CD4-positive, CD25-positive, alpha-beta regulatory T cell (primary cell): ENCODE data around the gene ADGRB3. TPM values are rescaled to one million over a fixed set of nuclear protein-coding genes. Genes with fewer than 3 reads are reported as not detected.

Source experiments
- ATAC-seq, 2 donors: fragments of 150-1000 bp; cut with Tn5 transposase; one replicate each; pipeline ENCODE4 v1.10.0; 2021; ENCODE audit warnings: low read depth in 2 of 2, moderate number of reproducible peaks in 2 of 2, moderate library complexity in 1 of 2
- DNase-seq, 3 donors: peaks; one replicate each; pipeline versions ENCODE4 v3.0.0 to v3.0.0-alpha.2; 2012 to 2022; ENCODE audit warnings: mixed read lengths in 1 of 3
- H3K27ac ChIP-seq: one replicate; pipeline ENCODE4 v1.7.0; 2013; ENCODE audit warnings: mild to moderate bottlenecking, low read length; ENCODE audit not compliant: insufficient read depth, poor library complexity, severe bottlenecking
- H3K27me3 ChIP-seq: one replicate; pipeline ENCODE4 v1.7.0; 2013; ENCODE audit warnings: low read length; ENCODE audit not compliant: control insufficient read depth, insufficient read depth
- H3K36me3 ChIP-seq: one replicate; pipeline ENCODE4 v1.7.0; 2013; ENCODE audit warnings: mild to moderate bottlenecking, low read length, moderate library complexity; ENCODE audit not compliant: control insufficient read depth, insufficient read depth
- H3K4me1 ChIP-seq: 2 replicates; pipeline ENCODE4 v1.7.0; 2013; ENCODE audit warnings: mild to moderate bottlenecking, low read length; ENCODE audit not compliant: insufficient read depth, control insufficient read depth, poor library complexity, severe bottlenecking
- H3K4me3 ChIP-seq: one replicate; pipeline ENCODE4 v1.7.0; 2013; ENCODE audit warnings: low read depth, mild to moderate bottlenecking, low read length, moderate library complexity
- H3K9me3 ChIP-seq, 2 experiments: 1 replicate in 1 of 2; 2 replicates in 1 of 2; pipeline ENCODE4 v1.7.0; 2013; ENCODE audit warnings: low read length in 2 of 2, mild to moderate bottlenecking in 1 of 2, moderate library complexity in 1 of 2; ENCODE audit not compliant: control insufficient read depth in 2 of 2
- H3K27ac Mint-ChIP-seq, 3 donors: one replicate each; pipeline ENCODE4 v1.8.0; 2020 to 2022; ENCODE audit warnings: mild to moderate bottlenecking in 3 of 3, mixed read lengths in 3 of 3, moderate library complexity in 2 of 3
- H3K27me3 Mint-ChIP-seq: one replicate; pipeline ENCODE4 v1.8.0; 2022; ENCODE audit warnings: mild to moderate bottlenecking, mixed read lengths
- H3K36me3 Mint-ChIP-seq: one replicate; pipeline ENCODE4 v1.8.0; 2020; ENCODE audit warnings: mixed read lengths
- H3K4me1 Mint-ChIP-seq, 4 donors: one replicate each; pipeline ENCODE4 v1.8.0; 2020 to 2022; ENCODE audit warnings: mixed read lengths in 4 of 4, mild to moderate bottlenecking in 1 of 4
- H3K4me3 Mint-ChIP-seq, 4 donors: one replicate each; pipeline ENCODE4 v1.8.0; 2020 to 2022; ENCODE audit warnings: mild to moderate bottlenecking in 4 of 4, mixed read lengths in 4 of 4, moderate library complexity in 3 of 4
- H3K9me3 Mint-ChIP-seq, 7 donors: one replicate each; pipeline ENCODE4 v1.8.0; 2020 to 2022; ENCODE audit warnings: mixed read lengths in 7 of 7, mild to moderate bottlenecking in 3 of 7, moderate library complexity in 2 of 7
- polyA plus RNA-seq, 4 donors: library from polyadenylated mRNA; unstranded; fragments of 300-500 nt; fragmentation: Illumina TruSeq; gene quantifications; one replicate each; pipeline ENCODE4 v1.2.3, GENCODE V29; 2021
- total RNA-seq: library from RNA; stranded (reverse); gene quantifications from one replicate; pipeline ENCODE4 v1.2.3, GENCODE V29; 2022

The ADGRB3 gene
- total and polyA plus RNA-seq, 5 donors from 2014 or later = not detected

DNA sequence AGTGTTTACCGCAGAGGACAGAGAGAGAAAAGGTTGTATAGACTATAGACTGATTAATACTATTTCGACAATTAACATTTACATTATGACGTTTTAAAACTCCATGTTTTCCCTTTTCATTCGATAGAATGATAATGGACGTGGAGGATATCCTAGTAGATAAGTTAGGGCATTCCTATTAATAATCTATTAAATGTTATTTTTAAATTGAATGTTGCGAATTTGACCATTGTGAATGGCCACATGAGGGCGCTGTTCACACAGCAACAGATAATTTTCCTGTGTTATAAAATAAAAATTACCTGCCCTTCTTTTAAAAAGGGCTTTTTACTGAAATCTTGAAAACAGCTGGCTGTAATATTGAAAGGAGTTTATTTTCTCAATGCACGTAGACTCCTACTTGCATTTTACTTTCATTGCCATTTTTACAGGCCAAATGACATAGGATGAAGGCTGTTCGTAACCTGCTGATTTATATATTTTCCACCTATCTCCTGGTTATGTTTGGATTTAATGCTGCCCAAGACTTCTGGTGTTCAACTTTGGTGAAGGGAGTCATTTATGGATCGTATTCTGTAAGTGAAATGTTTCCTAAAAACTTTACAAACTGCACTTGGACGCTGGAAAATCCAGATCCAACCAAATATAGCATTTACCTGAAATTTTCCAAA lies 3.3 kb downstream of the ADGRB3 start:
- no peak overlapping the region for H3K4me3 ChIP-seq
- DNase-seq (peak in 1 of 3 donors; percentile 41), ATAC-seq (no peak)
- no peak overlapping the region for H3K27ac ChIP-seq
- peaks cover 3% of the 10 kb centered on the region for H3K4me1 ChIP-seq
- Mint-ChIP-seq H3K36me3 (no peaks in the 10 kb centered on the region), H3K4me3 (no peak overlapping the region), H3K27me3 (peaks cover 50% of the 10 kb centered on the region), H3K9me3 (peaks cover 0 to 7% (median 0%) of the 10 kb centered on the region in 7 donors), H3K4me1 (peaks cover 0 to 23% (median 14%) of the 10 kb centered on the region in 4 donors), H3K27ac (no peak overlapping the region)
- peaks cover 14% of the 10 kb centered on the region for H3K27me3 ChIP-seq
- no peaks in the 10 kb centered on the region for H3K9me3 ChIP-seq
- H3K36me3 ChIP-seq = no peaks in the 10 kb centered on the region

DNA sequence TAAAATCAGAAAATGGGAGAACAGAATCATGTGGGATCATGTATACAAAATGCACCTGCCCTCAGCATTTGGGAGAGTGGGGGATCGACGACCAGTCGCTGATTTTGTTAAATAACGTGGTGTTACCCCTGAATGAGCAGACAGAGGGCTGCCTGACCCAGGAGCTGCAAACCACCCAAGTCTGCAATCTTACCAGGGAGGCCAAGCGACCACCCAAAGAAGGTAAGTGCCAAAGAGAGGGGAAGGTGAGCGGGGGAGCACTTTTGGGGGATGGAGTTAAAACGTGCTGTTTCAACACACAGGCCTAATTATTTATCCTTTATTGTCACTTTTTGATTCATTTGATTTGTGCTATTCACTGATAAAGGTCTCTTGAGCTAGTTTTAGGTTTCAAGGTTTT lies 4.1 kb downstream of the ADGRB3 start:
- Mint-ChIP-seq H3K4me1 (peaks cover 0 to 20% (median 9%) of the 10 kb centered on the region in 4 donors), H3K27ac (no peak overlapping the region), H3K36me3 (no peaks in the 10 kb centered on the region), H3K9me3 (peaks cover 0 to 7% (median 0%) of the 10 kb centered on the region in 7 donors), H3K27me3 (peaks cover 42% of the 10 kb centered on the region), H3K4me3 (no peak overlapping the region)
- ATAC-seq = no peak
- no peak for DNase-seq
- H3K4me1 ChIP-seq = peaks cover 3% of the 10 kb centered on the region
- H3K27ac ChIP-seq = no peak overlapping the region
- no peak overlapping the region for H3K4me3 ChIP-seq
- H3K27me3 ChIP-seq = peaks cover 8% of the 10 kb centered on the region
- no peaks in the 10 kb centered on the region for H3K36me3 ChIP-seq
- H3K9me3 ChIP-seq = no peaks in the 10 kb centered on the region

DNA sequence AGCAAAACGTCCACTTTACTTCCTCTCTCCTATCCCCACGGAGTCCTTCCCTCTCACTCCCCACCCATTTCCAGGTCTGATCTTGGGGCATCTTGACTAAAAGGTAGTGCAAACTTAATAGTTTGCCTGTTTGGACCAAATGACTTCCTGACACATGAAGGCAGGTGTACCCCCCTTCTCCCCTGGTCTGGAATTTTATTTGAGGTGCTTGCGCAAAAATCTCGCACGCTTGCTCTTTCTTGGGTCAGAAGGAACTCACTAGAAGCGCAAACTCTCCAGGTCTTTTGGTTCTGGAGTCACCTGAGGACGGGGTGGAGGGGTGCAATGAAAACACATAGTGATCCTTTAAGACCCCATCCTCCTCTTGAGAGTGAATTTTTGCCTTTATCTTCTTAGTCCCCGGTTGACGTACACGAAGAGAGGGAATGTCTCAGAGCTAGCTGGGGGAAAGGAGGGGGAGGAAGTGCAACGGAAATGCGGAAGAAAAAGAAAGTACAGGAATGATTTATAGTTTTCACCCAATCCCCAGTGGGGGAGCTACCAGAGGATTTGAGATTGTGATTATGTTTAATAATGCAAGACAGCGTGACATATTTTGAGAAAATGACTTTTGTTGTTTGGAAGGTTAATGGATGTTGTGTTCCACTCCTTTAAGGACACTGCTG lies 4.9 kb downstream of the ADGRB3 start:
- peak overlapping the region in 1 of 4 donors; percentile 78 for H3K4me3 Mint-ChIP-seq
- no peaks in the 10 kb centered on the region for H3K9me3 ChIP-seq
- no peaks in the 10 kb centered on the region for H3K36me3 ChIP-seq
- peaks cover 37% of the 10 kb centered on the region for H3K27me3 Mint-ChIP-seq
- peaks cover 0 to 15% (median 7%) of the 10 kb centered on the region in 4 donors for H3K4me1 Mint-ChIP-seq
- no peaks in the 10 kb centered on the region for H3K36me3 Mint-ChIP-seq
- H3K27me3 ChIP-seq = peaks cover 4% of the 10 kb centered on the region
- H3K4me1 ChIP-seq = peaks cover 3% of the 10 kb centered on the region
- no peak for DNase-seq
- H3K4me3 ChIP-seq = no peak overlapping the region
- H3K27ac Mint-ChIP-seq = no peak overlapping the region
- no peak for ATAC-seq
- H3K27ac ChIP-seq = no peak overlapping the region
- peaks cover 0 to 7% (median 0%) of the 10 kb centered on the region in 7 donors for H3K9me3 Mint-ChIP-seq

DNA sequence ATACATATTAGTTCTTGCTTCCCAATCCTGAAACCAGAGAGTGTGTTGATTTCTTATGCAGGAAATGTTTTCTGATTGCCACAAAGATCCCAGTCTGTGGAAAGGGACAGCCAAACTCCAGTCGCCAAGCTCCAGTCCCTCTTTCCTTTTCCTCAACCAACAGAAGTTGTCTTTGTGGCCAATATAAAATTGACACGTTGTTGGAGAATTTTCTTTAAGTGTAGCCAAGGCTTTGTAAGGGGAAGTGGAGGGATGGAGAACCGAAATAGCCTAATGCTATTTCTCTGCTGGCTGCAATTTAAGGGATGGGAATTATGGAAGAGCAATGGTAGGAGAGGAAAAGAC lies 5.4 kb downstream of the ADGRB3 start:
- peaks cover 0 to 7% (median 0%) of the 10 kb centered on the region in 7 donors for H3K9me3 Mint-ChIP-seq
- H3K36me3 Mint-ChIP-seq = no peaks in the 10 kb centered on the region
- DNase-seq (no peak), ATAC-seq (no peak)
- Histone ChIP-seq H3K4me1 (peaks cover 3% of the 10 kb centered on the region), H3K4me3 (no peak overlapping the region), H3K36me3 (no peaks in the 10 kb centered on the region), H3K27ac (no peak overlapping the region), H3K9me3 (no peaks in the 10 kb centered on the region), H3K27me3 (peaks cover 4% of the 10 kb centered on the region)
- no peak overlapping the region for H3K4me3 Mint-ChIP-seq
- peaks cover 34% of the 10 kb centered on the region for H3K27me3 Mint-ChIP-seq
- H3K27ac Mint-ChIP-seq = no peak overlapping the region
- peaks cover 0 to 12% (median 5%) of the 10 kb centered on the region in 4 donors for H3K4me1 Mint-ChIP-seq

GRCh38 chr6:68641172-68641571 lies 6.1 kb downstream of the ADGRB3 start:
- no peaks in the 10 kb centered on the region for H3K9me3 ChIP-seq
- no peaks in the 10 kb centered on the region for H3K36me3 ChIP-seq
- no peaks in the 10 kb centered on the region for H3K4me1 ChIP-seq
- DNase-seq = no peak
- H3K27ac Mint-ChIP-seq = no peak overlapping the region
- no peak for ATAC-seq
- peaks cover 0 to 5% (median 2%) of the 10 kb centered on the region in 4 donors for H3K4me1 Mint-ChIP-seq
- H3K36me3 Mint-ChIP-seq = no peaks in the 10 kb centered on the region
- no peak overlapping the region for H3K4me3 ChIP-seq
- H3K27me3 ChIP-seq = peaks cover 4% of the 10 kb centered on the region
- H3K27ac ChIP-seq = no peak overlapping the region
- peaks cover 27% of the 10 kb centered on the region for H3K27me3 Mint-ChIP-seq
- no peak overlapping the region for H3K4me3 Mint-ChIP-seq
- peaks cover 0 to 3% (median 0%) of the 10 kb centered on the region in 7 donors for H3K9me3 Mint-ChIP-seq

DNA sequence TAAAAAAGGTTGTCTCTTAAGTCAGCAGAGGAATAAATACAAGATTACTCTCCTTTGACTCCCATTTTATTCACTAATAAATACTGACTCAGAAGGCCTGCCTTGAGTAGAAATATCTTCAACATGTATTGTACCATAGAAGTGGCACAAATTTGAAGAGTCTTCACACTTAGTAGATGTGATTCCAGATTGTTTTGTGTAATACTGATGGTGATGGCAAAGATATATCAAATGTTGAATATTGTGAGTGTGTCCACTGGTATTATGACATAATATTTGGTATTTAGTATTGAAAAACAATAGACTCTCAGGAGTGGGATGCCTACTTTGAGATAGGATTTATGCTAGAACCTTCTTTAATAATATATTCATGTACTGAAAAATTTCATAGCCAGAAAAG lies 7.0 kb downstream of the ADGRB3 start:
- Histone ChIP-seq H3K27me3 (no peaks in the 10 kb centered on the region), H3K36me3 (no peaks in the 10 kb centered on the region), H3K27ac (no peak overlapping the region), H3K4me3 (no peak overlapping the region), H3K4me1 (no peaks in the 10 kb centered on the region), H3K9me3 (no peaks in the 10 kb centered on the region)
- peaks cover 0 to 5% (median 2%) of the 10 kb centered on the region in 4 donors for H3K4me1 Mint-ChIP-seq
- H3K4me3 Mint-ChIP-seq = no peak overlapping the region
- no peak overlapping the region for H3K27ac Mint-ChIP-seq
- ATAC-seq = no peak
- H3K9me3 Mint-ChIP-seq = peaks cover 0 to 2% (median 0%) of the 10 kb centered on the region in 7 donors
- H3K36me3 Mint-ChIP-seq = no peaks in the 10 kb centered on the region
- DNase-seq = no peak
- peaks cover 21% of the 10 kb centered on the region for H3K27me3 Mint-ChIP-seq

DNA sequence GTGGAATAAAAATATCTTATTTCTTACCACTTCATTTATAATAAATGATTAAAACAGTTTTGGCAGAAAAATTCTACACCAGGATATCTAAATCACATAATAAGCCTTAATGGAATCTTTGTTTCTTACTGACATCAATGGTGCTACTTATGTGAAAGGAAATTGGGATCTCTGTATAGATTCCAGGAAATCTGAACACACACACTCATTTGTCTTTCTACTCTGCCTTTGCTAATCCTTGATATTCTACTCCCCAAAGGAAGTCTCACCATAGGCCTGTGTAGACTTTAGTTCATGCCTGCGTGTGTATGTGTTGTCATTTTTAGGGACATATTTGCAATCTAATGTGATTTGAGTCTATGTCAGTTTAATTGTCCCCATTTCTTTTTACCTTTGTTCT lies 7.9 kb downstream of the ADGRB3 start:
- H3K27ac Mint-ChIP-seq = no peak overlapping the region
- H3K4me1 Mint-ChIP-seq = peaks cover 0 to 5% (median 2%) of the 10 kb centered on the region in 4 donors
- Histone ChIP-seq H3K27ac (no peak overlapping the region), H3K9me3 (no peaks in the 10 kb centered on the region), H3K27me3 (no peaks in the 10 kb centered on the region), H3K36me3 (no peaks in the 10 kb centered on the region), H3K4me3 (no peak overlapping the region), H3K4me1 (no peaks in the 10 kb centered on the region)
- peaks cover 16% of the 10 kb centered on the region for H3K27me3 Mint-ChIP-seq
- H3K4me3 Mint-ChIP-seq = no peak overlapping the region
- ATAC-seq (no peak), DNase-seq (no peak)
- H3K9me3 Mint-ChIP-seq = peaks cover 0 to 2% (median 0%) of the 10 kb centered on the region in 7 donors
- H3K36me3 Mint-ChIP-seq = no peaks in the 10 kb centered on the region

DNA sequence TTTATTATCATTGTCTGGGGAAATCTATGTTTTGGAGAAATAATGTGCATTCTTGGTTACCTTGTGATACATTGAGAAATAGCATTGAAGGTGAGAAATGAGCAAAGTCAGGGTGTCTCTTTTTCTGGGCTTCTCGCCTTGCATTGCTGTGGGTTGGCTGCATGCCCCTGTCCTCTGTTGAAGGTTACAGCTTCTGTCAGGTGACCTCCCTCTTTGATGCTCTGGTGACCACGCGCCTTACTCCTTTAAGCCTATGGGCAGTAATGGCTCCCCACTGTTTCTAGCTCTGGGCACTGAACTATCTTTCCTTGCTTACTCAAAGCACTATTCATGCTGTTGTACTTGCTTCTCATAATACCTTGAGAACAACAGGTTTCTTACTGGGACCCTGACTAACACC lies 14.6 kb downstream of the ADGRB3 start:
- ATAC-seq (no peak), DNase-seq (no peak)
- Mint-ChIP-seq H3K4me1 (no peaks in the 10 kb centered on the region), H3K27ac (no peak overlapping the region), H3K36me3 (no peaks in the 10 kb centered on the region), H3K9me3 (peaks cover 0 to 3% (median 0%) of the 10 kb centered on the region in 7 donors), H3K4me3 (no peak overlapping the region), H3K27me3 (no peaks in the 10 kb centered on the region)
- Histone ChIP-seq H3K36me3 (no peaks in the 10 kb centered on the region), H3K4me1 (no peaks in the 10 kb centered on the region), H3K4me3 (no peak overlapping the region), H3K9me3 (no peaks in the 10 kb centered on the region), H3K27me3 (no peaks in the 10 kb centered on the region), H3K27ac (no peak overlapping the region)
